ENCODE results near the gene PEX11B. TPM values are rescaled to one million over a fixed set of nuclear protein-coding genes. Genes with fewer than 3 reads are reported as not detected.

PEX11B gene, protein sequence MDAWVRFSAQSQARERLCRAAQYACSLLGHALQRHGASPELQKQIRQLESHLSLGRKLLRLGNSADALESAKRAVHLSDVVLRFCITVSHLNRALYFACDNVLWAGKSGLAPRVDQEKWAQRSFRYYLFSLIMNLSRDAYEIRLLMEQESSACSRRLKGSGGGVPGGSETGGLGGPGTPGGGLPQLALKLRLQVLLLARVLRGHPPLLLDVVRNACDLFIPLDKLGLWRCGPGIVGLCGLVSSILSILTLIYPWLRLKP
- 20.1 and 22.8 TPM in 2 replicates for total RNA-seq (2014; rRNA removed; shearing (Covaris generic))

DNA sequence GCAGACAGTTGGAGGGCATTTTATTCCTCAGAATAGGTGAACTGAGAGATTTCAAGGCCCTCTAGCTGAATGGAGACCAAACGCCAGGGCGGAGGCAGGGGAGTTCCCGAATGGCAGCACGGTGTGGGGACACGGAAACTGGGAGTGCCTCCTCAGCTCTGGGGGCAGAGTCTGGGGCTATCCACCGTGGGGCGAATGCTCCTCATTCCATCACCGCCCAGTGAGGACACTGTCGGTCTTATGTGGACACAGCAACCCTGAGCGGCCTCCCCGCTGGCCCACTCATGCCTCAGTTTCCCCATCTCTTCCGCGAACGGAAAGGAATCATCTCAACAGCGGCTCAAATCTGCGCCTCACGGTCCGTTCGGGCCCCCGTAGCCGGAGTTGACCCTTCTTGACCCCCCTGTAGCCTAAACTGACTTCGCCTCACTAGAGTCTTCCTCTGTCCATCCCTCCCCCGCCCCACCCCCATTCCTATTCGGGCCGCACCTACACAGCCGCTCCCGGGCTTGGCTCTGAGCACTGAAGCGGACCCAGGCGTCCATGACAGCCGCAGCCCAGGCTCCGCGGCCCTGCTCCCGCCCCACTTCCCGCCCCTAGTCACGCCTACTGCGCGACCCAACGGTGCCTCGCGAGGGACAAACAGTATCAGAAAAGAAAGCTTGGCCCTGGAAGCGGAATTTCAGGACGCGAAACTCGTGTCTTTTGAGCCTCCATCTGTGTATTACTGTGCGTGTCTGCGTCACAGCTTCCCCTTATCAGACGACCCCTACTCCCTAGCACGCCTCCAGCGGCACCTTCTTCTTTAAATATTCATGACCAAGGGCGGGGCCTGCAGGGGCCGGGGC, at the start of gene PEX11B:
Gene PEX11B, minus strand, starts transcription at position 574 of the 848 bp plus-strand sequence. Its CDS starts 29 bp downstream, at position 545.
- peak; percentile 80 for DNase-seq (ENCODE audit: low read depth)

DNA sequence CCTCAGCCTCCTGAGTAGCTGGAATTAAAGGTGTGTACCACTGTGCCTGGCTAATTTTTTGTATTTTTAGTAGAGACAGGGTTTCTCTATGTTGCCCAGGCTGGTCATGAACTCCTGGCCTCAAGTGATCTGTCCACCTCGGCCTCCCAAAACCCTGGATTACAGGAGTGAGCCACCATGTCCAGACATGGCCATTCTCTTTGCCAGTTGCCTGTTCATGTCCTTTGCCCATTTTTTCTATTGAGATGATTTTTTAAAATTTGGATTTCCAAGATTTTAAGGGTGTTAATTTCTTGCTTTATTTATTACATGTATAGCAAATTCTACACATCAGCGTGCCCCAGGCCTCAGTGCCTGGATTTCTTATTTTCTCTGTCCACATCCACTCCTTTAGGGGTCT, 48.8 kb upstream of the PEX11B start:
- DNase-seq (ENCODE audit: low read depth), result no peak

DNA sequence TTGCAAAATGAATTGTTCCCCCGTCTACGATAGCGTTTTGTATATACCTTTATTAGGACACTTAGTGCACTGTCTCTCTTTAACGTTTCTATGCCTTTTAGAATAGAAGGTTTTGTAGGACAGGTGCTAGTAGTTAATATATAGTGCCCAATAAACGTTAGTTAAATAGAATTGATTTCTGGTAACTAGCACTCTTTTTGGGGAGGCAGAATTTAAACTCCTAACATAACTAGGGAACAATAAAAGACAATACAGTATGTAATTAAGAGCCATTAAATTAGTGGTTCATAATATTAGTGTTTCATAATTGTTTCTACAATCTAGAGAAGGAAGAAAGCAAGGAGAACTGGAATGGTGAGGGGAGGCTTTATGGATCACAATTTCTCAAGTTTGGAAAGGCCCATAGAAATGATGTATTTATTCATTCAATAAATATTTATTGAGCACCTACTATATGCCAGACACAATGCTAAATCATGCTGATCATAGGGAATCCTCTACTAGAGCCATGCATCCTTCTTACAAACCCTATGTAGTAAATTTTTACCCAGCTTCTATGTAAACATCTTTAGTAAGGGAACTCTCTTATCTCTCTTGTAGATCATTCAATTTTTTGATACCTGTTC, 46.7 kb upstream of the PEX11B start:
- no peak for DNase-seq (ENCODE audit: low read depth)

DNA sequence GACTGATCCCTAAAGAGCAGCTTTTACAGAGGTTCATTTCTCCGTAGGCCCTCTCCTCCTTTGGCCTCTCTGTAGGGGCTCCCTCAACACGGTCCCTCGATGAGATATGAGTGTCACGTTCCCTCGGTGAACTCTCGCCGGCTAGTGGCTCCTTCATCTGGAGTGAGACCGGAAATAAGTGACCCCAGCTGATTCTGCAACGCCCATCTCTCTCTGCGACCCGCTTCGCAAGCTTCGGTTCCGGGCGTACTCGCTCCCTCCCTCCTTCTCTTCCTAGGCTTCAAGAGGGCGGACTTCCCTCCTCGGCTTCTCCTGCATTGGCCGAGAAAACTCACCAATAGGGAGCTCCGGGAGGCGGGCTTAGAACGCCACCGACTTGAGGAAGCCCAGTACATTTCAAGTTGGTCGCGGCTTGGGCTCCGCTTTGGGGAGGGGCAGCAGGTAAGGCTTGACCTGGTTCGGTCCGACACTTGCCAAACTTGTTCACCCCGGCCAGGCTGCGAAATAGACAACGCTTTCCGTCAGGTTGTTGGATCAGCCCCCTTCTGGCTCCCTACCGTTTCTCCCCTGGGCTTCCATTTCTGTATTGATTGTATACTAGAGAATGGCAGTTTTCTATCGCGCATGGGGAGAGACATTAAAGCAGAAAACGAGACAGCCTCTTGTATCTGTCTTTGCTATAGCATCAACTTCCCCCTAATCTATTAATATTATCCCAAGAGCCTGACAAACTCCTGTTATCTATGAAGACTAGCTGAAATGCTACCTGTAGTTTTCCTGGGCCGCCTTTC, 46.0 kb upstream of the PEX11B start, which contains the start of the genes ANKRD34A and POLR3GL:
Gene ANKRD34A, minus strand, starts transcription at position 248 of the 791 bp plus-strand sequence. CDS start 2,816 bp downstream, outside the sequence.
Gene POLR3GL, plus strand, starts transcription at position 363 of the 791 bp plus-strand sequence. CDS start 10,176 bp downstream, outside the sequence.
- DNase-seq (ENCODE audit: low read depth), result peak; percentile 90

DNA sequence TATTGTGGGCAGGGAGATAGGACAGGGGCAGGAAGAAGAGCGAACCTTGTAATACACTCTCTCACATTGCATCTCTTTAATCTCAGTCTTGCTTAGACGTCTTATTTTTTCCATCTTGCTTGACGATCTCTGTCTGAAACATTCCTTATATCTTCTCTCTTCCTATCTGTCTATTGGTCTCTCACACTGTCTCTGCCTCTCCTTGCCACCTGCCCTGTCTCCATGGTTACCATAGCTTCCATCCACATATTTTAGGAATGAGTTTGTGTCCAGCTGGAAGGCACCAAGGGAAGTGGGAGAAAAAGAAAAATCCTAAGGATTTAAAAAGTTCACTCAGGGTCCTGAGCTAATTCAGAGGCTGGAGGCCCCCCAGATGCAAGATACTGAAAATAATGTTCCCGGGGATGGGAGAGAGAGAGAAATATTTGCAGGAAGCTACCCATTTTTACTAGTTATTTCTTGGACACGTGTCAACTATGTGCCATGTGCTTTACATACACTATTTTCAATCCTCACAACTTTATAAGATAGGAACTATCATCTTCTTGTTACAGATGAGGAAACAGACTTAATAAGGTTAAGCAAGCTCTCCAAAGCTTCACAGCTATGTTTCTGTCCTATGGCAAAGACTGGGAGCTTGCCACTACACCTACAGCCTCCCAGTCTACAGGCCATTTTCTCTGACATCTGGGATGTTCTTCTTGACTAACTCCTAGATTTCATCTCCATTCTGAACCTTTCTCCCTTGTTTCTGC, 44.9 kb upstream of the PEX11B start:
- DNase-seq (ENCODE audit: low read depth), result peak; percentile 67

DNA sequence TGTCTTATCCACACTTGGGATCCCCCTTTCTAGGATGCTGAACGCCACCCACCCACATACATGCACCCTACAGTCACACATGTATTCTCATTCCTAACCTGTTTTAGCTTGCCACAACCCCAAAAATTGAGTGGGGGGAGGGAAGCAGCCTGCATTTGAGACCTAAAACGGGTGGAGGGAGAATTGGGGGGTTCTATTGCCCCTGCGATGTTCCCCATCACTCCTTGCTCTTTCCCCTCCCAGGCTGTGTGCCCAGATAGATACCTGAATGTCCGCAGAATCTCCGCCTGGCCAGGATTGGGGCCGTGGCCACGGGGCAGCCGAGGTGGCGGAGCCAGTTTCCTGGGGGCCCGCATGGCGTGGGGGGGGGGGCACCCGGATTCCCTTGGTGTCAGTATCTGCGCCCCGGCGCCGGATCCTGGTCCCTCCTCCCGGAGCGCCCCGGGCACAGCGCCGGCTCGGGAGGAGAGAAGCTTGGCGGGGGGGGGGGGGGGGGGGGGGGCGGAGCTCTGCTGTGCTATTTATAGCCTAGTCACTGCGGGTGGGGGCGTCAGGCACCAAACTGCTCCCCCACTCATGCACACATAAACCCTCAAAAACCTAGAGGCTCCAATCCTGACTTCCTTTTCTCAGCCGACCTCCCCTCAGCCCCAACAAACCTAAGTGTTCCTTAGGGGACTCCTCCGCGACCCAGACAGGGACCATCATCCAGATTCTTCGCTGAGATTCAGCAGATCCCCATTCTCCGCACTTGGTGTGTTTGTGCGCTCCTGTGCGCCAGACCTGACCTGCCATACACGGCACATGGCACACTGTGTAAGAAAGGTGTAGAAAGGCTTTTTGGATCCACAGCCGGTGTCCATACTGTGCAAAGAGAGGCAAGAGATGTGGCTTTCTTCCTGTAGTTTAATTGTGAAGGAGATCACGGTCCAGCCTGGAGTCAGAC, 43.9 kb upstream of the PEX11B start:
- DNase-seq (ENCODE audit: low read depth), result peak; percentile 42

DNA sequence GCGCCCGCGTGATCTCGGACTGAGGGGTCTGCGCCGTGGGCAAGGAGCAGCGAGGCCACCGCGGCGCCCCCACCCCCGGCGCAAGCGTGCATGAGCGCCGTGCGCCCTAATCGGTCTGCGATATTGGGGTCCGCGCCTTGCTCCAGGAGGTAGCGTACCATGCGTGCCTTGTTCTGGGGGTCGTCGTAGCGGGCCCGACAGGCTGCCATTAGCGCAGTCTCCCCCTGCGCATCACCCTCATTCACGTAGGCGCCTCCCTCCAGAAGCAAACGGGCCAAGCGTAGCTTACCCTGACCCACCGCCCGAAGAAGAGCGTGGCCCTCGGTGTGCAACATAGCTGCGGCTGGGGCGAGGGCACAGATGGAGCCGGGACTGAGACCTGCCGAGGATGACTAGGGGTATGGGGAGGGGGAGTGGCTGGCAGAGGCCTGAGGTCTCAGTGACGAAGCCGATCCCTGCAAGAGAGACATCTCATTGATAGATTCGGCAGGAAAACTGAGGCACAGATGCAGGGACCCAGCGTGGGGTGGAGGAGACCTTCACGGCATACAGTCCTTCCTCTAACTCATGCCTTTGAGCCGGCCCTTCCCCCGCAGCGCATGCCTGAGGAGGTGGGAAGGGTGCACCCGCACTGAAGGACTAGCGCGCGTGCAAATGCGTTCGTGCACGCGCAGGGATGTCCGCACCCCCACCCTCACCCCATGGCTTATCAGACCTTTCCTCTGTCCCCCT, 43.1 kb upstream of the PEX11B start:
- peak; percentile 24 for DNase-seq (ENCODE audit: low read depth)

DNA sequence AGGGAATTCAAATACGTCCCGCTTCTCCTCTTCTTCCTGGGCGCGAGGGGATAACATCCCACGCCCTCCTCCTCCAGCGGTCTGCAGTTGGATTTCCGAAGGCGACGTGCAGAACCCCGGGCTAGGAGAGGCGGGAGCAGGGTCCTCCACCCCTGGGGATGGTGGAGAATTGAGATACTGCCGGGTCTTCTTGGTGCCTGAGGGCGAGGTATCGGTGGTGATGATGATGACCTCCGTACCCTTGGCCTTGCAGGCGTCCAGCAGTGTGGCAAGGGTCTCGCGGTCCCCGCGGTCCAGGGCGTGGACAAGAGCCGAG, 42.5 kb upstream of the PEX11B start:
- no peak for DNase-seq (ENCODE audit: low read depth)

DNA sequence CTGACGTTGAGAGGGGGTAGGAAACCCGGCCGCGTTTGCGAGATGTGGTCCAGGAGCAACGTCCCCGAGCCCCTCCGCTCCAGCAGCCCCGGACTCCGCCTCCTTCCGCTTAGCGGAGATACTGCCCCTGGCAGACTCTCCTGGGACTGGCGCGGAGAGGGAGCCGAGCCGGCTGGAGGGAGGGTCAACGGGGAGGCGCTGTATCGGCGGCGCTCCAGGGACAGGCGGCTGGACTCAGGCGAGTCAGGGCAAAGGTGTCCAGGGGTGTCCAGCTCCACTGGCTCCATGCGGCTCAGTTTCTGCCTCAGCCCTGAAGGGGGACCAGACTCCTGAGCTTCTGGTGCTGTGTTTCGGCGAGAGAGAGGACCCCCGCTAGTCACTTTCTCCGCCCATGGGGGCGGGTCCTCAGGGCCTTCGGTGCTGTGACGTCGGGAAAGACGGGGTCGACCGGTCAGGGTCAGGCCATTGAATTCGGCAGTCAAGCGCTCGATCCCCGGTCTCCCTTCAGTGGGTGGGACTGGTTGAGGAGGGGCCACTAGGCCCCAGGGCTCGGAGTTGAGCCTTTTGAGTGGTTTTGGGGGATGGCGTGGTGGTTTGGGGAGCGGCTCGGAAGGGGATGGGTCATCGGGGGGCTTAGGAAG, 42.1 kb upstream of the PEX11B start:
- DNase-seq (ENCODE audit: low read depth), result peak; percentile 68

DNA sequence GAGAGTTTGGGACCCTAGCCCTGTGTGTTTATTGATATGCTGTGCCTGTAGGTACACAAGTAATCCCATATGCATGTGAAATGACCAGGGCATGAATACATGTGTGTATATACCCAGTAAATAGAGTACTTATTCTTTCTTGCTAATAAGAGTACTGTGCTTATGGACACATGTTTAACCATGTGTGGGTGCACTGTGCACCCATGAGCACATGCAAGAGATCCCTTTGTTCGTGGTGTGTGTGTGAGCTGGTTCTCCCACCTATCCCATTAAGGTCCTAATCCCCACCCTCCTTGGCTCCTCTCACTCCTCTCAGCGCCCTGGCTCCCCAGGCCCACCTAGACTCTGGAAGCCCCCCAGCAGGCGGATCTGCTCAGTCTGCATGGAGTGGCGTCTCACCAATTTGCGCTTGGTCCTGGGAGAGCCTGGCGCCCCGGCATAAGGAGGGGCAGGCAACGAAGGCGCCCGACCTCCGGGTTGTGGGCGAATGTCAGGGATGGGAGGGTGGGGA, 41.5 kb upstream of the PEX11B start:
- DNase-seq (ENCODE audit: low read depth), result no peak

DNA sequence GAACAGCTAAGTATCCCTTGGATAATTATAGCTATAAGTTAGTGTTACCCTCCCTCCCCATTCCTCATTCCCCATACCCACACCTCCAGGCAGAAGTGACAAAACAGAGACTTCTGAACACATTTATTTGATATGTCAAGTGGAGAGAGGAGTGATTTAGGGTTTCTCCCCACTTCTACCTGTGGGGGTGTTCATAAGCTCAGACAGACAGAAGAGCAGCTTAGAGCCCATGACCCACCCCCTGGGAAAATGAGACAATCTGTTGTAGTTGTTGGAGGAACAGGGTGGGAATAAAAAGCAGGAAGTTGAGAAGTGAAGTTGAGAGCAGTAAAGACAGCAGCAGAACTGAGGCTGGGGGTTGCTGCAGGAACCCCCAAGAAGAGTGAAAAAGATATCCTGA, 40.8 kb upstream of the PEX11B start:
- no peak for DNase-seq (ENCODE audit: low read depth)

DNA sequence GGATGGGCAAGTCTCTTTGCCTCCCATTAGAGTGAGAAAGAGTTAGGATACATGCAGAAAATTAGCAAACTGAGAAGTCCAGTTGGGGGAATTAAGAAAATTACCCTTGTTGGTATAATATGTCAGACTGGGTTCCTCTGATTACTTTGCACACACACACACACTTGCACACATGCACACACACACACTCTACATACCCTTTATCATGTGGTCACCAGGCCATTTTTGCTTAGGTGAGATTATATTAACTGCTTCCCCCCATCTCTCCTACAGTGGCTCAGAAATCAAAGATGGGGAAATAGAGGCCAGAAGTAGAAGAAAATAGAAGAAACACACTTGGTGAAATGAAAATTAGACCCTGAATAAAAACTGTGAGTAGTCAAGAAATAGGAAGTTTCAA, 40.2 kb upstream of the PEX11B start:
- no peak for DNase-seq (ENCODE audit: low read depth)

DNA sequence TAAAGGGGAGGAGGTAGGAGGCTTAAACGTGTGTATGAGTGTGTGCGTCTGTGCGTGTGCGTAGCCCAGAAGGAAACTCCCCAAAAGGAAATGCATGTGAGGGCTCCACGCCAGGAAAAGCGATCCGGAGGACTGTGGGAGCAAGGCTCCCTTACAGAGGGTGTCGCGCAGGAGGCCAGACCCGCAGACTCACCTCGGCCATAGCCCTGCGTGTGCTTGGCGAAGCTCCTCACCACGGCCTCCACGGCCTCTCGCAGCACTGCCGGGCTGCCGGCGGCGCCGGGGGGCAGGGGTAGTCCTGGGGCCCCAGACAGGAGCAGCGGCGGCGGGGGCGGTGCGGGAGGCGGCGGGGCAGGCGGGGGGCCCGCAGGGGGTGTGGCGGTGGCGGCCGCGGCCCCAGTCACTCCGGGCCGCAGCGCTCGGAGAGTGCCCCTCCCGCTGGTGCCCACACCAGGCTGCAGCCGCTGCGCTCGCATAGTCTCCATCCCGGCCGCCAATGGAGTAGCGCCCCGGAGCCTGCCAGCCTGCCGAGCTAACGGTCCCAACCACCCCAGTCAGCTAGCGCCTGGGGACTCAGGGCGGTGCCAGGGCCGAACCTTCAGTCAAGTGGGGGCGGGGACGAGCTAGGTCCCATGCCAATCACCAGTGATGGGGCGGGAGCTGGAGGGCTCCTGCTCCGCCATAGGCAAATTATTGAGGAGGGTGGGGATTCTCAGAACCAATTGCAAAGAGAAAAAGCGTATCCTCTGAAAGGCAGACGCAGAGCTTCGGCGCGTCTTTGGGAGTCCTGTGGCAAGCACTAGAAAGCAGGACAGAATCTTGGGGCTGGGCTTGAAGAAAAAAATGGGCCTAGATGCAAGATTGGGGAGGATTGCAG, 39.2 kb upstream of the PEX11B start, which contains the start of gene LIX1L:
Gene LIX1L, minus strand, starts transcription at position 575 of the 877 bp plus-strand sequence. Its CDS starts 90 bp downstream, at position 485.
- peak; percentile 96 for DNase-seq (ENCODE audit: low read depth)

DNA sequence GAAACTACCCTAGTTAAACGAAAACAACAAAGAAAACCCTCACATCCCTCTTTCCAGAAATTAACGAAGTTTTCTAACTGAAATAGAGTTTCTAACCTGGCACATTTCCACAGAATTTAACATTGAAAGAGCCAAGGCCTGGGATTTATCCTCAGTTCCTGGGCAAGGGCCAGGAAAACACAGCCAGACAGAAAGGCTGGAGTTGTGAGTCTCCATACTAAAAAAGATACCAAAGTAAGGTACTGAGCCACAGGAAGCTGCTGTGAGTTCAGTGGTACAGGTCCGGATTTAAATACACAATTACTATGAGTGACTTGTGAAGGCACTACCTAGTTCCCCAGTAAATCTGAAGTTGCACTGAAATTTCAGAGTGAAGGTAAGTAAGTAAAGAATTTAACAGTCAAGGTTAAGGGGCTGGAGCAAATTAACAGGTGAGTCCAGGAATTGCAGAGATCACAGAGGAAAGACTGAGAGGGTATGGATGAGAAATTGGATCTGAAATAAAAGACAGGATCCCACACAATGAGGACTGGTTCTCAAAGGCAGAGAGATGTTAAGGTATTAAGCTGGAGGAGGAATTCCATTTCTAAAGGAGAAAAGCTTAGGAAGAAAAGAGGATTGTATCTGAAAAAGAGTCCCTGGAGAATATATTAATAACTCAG, 38.4 kb upstream of the PEX11B start:
- no peak for DNase-seq (ENCODE audit: low read depth)

DNA sequence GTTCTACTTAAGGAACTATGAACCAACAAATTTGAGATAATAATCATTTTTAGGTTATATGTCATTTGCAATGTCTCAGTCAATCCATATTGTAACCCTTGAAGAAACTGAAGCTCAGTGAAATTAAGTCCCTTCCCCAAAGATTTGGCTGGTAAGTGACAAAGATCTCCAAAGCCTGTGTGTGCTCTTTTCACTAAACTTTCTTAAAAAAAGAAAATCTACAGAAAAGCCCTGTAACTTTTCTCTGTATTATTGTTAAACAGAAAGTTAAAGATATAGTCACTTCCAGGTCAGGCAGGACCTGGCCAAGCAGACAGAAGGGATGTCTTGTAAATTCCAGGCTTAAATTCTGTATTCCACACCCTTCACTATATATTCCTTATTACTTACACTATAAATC, 37.8 kb upstream of the PEX11B start:
- DNase-seq (ENCODE audit: low read depth), result no peak

DNA sequence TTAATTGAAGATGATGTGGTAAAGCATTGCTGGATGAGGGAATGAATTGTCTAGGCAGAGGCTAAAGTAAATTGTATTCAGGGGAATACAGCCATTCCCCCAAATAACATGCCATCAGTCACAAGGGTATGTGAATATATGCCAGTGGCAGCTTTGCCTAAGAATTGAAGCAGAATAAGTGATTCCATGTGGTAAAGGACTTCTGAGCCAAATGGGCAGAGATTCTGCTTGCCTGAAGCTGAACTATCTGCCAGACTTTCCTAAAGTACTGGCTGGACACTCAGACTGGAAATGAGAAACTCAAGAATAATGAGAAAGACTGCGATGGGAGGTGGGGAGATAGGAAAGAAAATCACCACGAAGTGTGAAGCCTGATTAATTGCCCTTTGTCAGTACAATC, 36.9 kb upstream of the PEX11B start:
- DNase-seq (ENCODE audit: low read depth), result peak; percentile 43

DNA sequence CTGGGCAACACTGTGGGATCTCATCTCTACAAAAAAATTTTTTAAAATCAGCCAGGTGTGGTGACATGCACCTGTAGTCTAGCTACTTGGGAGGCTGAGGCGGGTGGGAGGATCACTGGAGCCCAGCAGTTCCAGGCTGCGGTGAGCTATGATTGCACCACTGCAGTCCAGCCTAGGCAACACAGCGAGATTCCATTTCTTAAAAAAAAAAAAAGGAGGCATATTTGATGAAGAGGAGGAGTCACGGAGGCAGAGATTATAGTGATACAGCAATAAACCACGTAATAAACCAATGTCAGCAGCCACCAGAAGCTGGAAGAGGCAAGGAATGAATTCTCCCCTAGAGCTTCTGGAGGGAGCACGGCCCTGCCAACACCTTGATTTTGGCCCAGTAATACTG, 35.3 kb upstream of the PEX11B start:
- DNase-seq (ENCODE audit: low read depth), result no peak
